Measurements from ENCODE around the gene ELOVL6.
"Not testable (repeated sequence)": the region's sequence is repeated elsewhere in the genome, so short reads cannot be mapped to it uniquely, and the experiment has no call there.

Gene ELOVL6

DNA sequence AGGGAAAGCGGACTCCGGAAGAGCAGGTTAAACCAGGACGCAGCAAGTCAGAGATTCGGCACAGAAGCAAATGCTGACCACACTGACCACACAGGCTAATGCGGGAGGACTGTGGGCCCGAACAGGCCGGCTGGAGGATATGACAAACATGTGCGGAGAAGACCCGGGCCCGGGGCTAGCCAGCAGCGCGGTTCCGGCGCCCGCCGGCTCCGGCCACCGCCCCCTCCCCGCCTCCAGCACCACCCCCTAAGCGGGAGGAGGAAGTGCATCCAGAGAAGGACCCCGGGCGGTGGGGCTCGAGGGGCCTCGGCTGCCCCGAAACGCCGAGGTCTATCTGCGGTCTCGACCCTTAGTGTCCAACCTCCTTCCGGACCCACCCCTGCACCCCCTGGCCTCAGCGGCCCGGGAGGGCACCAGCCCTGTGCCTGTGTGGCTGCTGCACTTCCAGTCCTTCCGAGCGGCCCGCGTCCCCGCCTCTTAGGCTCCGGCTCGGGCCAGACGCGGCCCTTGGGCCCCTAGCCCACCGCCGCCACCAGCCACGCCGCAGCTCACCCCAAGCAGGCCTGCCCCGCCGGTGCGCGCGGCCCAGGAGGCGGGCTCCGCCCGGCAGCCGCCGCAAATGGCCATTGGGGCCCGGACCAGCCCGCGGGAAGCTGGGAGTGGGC, 2.1 kb downstream of the ELOVL6 start:
- DNase-seq = peak; percentile 51

- DNase-seq = no peak
These were observed 2.7 kb downstream of the ELOVL6 start for GRCh38 chr4:110195561-110196205.

DNA sequence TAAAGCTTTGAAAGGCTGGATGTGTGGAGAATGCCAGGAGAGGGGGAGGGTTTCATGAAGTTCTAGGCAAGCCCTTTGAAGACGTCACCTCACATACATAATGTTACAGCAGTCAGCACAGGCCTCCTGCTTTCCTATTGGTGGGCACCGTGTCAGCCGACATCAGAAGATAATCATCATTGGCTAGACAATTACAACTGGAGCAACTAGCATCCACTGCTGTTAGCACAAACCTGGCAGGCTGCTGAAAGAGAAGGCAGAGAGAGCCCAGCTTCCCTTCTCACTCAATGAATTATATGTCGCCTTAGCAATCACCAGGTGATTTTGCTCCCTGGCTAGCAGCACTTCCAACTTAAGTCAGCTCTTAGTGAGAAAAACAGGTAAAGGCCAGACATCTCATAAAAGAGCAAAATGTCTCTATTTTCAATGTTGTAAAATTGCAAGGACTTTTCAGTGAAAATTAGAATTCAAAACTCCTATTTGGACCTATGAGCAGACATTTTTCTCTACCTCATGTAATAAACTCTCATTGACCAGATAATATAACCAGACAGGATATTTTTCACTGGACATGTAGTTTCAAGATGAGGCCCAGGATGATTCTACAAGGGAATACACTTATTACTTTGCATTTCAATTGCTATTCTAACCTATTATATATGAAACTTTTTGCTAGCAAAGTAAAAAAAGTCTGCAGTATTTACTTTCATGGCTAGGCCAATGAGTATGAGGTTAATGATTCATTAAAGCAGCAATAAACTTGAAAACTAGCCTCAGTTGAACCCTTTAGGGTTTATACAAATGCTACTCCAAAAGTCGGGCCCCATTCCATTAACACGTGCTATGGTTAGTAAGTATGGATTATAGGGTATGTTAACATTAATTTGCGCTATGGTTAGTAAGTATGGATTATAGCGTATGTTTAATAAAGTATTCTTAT, 4.3 kb downstream of the ELOVL6 start:
- DNase-seq = peak; percentile 66

DNA sequence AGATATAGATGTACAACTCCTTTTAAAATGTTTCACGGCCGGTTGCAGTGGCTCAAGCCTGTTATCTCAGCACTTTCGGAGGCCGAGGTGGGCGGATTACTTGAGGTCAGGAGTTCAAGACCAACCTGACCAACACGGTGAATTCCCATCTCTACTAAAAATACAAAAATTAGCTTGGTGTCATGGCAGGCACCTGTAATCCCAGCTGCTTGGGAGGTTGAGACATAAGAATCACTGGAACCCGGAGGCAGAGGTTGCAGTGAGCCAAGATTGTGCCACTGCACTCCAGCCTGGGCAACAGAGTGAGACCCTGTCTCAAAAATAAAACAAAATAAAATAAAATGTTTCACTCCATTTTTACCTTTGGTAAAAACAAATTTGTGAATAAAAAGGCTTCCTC, 5.1 kb downstream of the ELOVL6 start:
- DNase-seq = not testable (repeated sequence)

GRCh38 chr4:110190249-110190648, 8.2 kb downstream of the ELOVL6 start:
- DNase-seq = no peak

DNA sequence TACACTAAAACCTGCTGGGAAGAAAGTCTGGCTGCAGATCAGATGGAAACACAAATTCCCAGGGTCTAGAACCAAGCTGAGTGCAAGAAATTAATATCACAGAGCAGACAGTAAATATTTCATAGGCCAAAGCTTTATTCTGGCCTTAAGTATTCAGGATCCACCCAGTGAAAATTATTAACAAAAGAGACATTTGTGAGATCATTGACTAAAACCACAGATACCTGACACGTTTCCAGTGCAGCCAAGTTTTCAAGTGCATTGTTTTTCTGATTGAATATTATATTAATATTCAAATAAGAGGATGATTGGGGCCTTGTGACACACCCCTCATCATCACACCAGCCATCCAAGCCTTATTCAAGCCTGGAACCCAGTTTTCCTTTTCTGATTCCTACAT, 10.3 kb downstream of the ELOVL6 start:
- no peak for DNase-seq

DNA sequence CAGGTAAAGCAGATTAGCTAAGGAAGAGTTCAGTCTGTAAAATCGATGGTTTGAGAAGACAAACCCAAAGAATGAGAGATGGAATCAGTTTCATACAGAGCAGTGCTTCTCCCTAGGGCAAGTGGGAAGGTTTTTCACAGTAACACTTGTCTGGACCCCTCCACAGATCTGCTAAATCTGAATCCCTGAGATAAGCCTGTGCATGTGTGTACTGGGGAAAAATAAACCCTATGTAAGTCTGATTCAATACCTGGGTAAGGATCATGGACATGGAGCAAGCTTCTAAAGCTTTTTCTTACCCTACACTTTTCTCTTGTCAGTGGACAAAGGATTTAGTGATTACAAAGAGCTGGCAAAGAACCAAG, 13.6 kb downstream of the ELOVL6 start:
- DNase-seq = no peak

- no peak for DNase-seq
These were observed 14.2 kb downstream of the ELOVL6 start for GRCh38 chr4:110184140-110184790.

DNA sequence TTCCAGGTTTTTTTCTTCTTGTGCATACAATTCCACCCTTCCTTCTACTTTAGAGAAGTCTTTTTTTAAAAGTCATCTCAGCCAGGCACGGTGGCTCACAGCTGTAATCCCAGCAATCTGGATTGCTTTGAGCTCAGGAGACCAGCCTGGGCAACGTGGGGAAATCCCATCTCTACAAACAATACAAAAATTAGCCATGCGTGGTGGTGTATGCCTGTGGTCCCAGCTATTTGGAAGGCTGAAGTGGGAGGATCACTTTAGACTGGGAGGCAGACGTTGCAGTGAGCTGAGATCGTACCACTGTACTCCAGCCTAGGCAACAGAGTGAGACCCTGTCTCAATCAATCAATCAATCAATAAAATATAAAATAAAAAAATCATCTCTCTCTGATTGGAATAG, 14.8 kb downstream of the ELOVL6 start:
- no peak for DNase-seq

GRCh38 chr4:110183058-110183457, 15.4 kb downstream of the ELOVL6 start:
- no peak for DNase-seq

GRCh38 chr4:110181890-110182289, 16.5 kb downstream of the ELOVL6 start:
- no peak for DNase-seq

DNA sequence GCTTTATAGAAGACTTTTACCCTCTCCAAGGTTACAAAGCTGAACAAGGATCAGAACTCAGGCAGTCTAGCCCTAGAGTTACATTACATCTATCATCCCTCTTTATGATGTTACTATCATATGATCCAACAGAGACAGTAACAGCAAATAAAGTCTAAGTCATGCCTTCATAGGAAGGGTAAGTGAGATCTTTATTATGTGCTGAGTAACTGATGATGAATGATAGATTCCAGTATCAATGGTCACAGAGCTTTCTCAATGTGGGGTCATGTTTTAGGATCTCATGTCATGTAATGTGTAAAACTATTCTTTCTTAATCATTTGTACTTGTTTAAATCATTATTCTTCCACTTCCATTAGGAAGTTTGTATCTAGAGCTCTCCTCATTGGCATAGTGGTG, 22.8 kb downstream of the ELOVL6 start:
- no peak for DNase-seq

GRCh38 chr4:110172972-110173371, 25.4 kb downstream of the ELOVL6 start:
- no peak for DNase-seq

DNA sequence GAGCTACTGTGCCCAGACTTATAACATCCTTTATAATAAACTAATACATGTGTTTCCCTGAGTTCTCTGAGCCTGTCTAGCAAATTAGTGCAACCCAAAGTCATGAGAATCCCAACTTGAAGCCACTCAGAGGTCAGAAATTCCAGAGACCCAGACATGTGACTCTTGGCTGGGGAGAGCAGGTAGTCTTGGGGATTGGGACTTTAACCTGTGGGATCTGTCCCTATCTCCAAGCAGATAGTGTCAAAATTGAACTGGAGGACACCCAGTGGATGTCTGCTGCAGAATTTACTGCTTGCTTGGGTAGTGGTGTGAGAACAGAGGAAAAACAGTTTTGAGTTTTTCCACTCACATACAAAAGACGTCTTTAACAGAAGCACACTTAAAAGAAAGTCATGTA, 26.4 kb downstream of the ELOVL6 start:
- DNase-seq = no peak

GRCh38 chr4:110170861-110171260, 27.6 kb downstream of the ELOVL6 start:
- no peak for DNase-seq

DNA sequence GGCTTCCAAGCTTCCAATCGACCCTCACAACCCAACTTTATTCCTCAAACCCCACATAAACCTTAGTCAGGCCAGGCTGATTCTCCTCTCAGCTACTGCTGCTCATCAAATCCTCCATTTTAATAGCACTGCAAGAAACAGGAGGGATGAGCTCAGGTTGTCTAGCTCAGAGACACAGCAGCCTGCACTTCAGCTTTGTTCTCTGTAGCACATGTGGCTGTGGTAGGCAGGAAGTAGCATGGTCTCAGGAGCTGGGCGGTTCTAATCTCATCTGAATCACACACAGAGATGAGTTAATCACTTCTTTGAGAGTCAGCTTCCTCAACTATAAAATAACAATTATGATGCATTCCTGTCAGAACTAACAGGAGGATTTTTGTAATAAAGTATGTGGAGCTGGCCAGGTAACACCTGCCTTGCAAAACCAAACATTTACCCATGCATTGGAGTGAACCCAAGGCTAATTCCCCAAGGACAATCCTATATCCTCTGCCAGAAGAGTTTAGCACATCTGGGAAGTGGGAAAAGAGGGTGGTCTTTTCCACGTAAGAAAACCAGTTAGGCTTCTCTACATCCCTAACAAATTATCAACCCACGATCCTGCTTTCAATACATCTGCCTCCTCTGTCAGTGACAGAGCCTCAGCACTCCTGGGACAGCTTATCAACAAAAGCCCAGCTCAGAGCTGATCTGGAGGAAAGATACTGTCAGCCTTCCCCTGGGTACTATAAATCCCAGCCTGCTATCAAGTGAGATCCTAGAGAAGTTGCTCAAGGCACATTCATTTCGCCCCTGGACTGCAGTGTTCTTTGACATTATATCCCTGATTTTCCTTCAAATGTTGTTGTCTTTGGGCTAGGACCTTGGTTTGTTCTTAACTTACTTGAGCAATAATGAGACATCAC, 32.8 kb downstream of the ELOVL6 start:
- peak; percentile 48 for DNase-seq

GRCh38 chr4:110164856-110165255, 33.6 kb downstream of the ELOVL6 start:
- no peak for DNase-seq

GRCh38 chr4:110164251-110164650, 34.2 kb downstream of the ELOVL6 start:
- no peak for DNase-seq

DNA sequence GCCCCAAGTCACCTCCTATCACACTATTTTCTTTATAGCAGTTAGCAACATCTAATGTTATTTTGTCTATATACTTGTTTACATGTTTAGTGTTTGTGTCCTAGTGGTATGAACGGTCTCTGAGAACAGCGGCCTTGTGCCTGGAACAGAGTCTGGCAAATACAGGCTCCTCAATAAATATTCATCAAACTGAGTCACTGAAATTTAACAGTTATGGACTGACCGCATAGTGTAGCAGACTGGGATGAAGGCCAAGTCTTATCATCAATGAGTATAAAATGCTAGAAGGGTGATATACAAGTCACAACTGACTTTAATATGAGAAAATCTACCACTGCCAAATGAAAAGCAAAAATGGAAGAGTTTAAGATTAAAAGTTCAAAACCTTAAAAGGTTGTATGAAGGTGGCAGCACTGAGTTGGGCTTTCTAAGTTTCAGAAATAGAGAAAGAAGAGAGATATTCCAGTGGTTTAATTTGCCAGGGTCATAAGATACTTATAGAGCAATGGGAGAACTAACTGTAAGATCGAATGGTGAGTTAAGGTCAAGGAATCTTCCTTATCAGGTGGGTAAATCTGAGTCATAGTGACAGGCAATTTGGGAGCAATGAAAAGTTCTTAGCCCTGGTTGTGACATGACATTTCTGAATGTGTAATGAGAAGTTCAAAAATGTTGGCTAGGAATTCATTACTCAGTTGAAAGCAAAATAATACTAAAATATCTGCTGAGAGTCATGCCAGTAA, 34.9 kb downstream of the ELOVL6 start:
- no peak for DNase-seq

- no peak for DNase-seq
These were observed 37.8 kb downstream of the ELOVL6 start for GRCh38 chr4:110160618-110161017.

- DNase-seq = no peak
These were observed 38.9 kb downstream of the ELOVL6 start for GRCh38 chr4:110159541-110159940.

All from activated T-cell treated with anti-CD3 and anti-CD28 coated beads, Interleukin-2, amount 50 U/mL, for 1 hour (primary cell).